Mucosa of descending colon (tissue), 3 donors: ENCODE data around the gene SLC16A3. TPM values are rescaled to one million over a fixed set of nuclear protein-coding genes. Genes with fewer than 3 reads are reported as not detected.

ENCODE experiments used
- ATAC-seq: fragments of 200-7000 bp; cut with Tn5 transposase; one replicate; pipeline ENCODE4 v1.9.1; 2020; ENCODE audit warnings: mild to moderate bottlenecking, moderate library complexity
- DNase-seq, 3 donors: peaks; one replicate each; pipeline ENCODE4 v3.0.0-alpha.2; 2020
- H3K36me3 ChIP-seq: fragments of 200-600 bp; one replicate; pipeline ENCODE4 v1.8.0; 2021; ENCODE audit warnings: low read depth, mild to moderate bottlenecking
- H3K4me1 ChIP-seq: fragments of 200-600 bp; one replicate; pipeline ENCODE4 v1.8.0; 2021; ENCODE audit warnings: low read depth, mild to moderate bottlenecking
- H3K4me3 ChIP-seq: fragments of 200-600 bp; one replicate; pipeline ENCODE4 v1.8.0; 2021; ENCODE audit warnings: mild to moderate bottlenecking
- H3K9me3 ChIP-seq: fragments of 200-600 bp; one replicate; pipeline ENCODE4 v1.8.0; 2021; ENCODE audit warnings: mild to moderate bottlenecking
- CTCF ChIP-seq: fragments of 200-600 bp; IDR thresholded peaks from one replicate; pipeline ENCODE4 v1.8.0; 2022; ENCODE audit warnings: antibody characterized with exemption, mild to moderate bottlenecking
- intact Hi-C, 2 donors: fragments of 100-400 bp; cut with DNase I in 1 of 2; cut with micrococcal nuclease in 1 of 2; formaldehyde crosslinking; loops; one replicate each; pipeline versions ENCODE4 v1.11.0 to v1.11.1; 2022; cut with DNase I, micrococcal nuclease
- total RNA-seq, 3 donors: library from RNA; stranded (reverse); fragmentation: NEBNext Ultra II Directional in 2 of 3; extraction: Animal tissue kit (Norgen Biotek cat#: 25700) in 2 of 3; gene quantifications; one replicate each; pipeline versions ENCODE4 v1.2.1 to v1.2.4, GENCODE V29; 2021 to 2023
- donor health status: DM: no; HTN: no; CAD: no; lungs with moderate emphysema.
- donor health status: DM: no; HTN: no; CAD: no.
- donor health status: DM: no; HTN: yes; CAD: no.

Gene SLC16A3
- total RNA-seq, 3 donors from 2014 or later = 41.0 to 150 (median 104) TPM

- ATAC-seq = no peak
- intact Hi-C loops = no loop called here
- H3K9me3 ChIP-seq = no peaks in the 10 kb centered on the region
Measured at GRCh38 chr17:82219753-82220709, 8.8 kb upstream of the SLC16A3 start.

GRCh38 chr17:82221341-82221902 lies 7.4 kb upstream of the SLC16A3 start:
- intact Hi-C loops = no loop called here
- H3K4me3 ChIP-seq = no peak overlapping the region
- H3K4me1 ChIP-seq = peaks cover 14% of the 10 kb centered on the region
- H3K36me3 ChIP-seq = no peaks in the 10 kb centered on the region
- no peak for TF ChIP-seq CTCF
- no peak for ATAC-seq
- no peak for DNase-seq
- no peaks in the 10 kb centered on the region for H3K9me3 ChIP-seq

More at GRCh38 chr17:82219753-82220709, 8.8 kb upstream of the SLC16A3 start:
- no peak for TF ChIP-seq CTCF
- DNase-seq = no peak
- Histone ChIP-seq H3K4me1 (peaks cover 23% of the 10 kb centered on the region), H3K36me3 (no peaks in the 10 kb centered on the region), H3K4me3 (no peak overlapping the region)

GRCh38 chr17:82222816-82223215 lies 6.0 kb upstream of the SLC16A3 start:
- Histone ChIP-seq H3K36me3 (no peaks in the 10 kb centered on the region), H3K9me3 (no peaks in the 10 kb centered on the region), H3K4me3 (no peak overlapping the region), H3K4me1 (peaks cover 3% of the 10 kb centered on the region)
- TF ChIP-seq CTCF = no peak
- intact Hi-C loops = no loop called here
- DNase-seq (no peak), ATAC-seq (no peak)

GRCh38 chr17:82223517-82223916 lies 5.3 kb upstream of the SLC16A3 start:
- TF ChIP-seq CTCF = no peak
- no peaks in the 10 kb centered on the region for H3K36me3 ChIP-seq
- intact Hi-C loops = no loop called here
- H3K4me1 ChIP-seq = peaks cover 9% of the 10 kb centered on the region
- ATAC-seq = no peak
- no peaks in the 10 kb centered on the region for H3K9me3 ChIP-seq
- no peak for DNase-seq
- H3K4me3 ChIP-seq = no peak overlapping the region

- intact Hi-C loops = no loop called here
- Histone ChIP-seq H3K36me3 (no peaks in the 10 kb centered on the region), H3K4me1 (peaks cover 16% of the 10 kb centered on the region), H3K4me3 (no peak overlapping the region), H3K9me3 (no peaks in the 10 kb centered on the region)
- no peak for DNase-seq
- no peak for TF ChIP-seq CTCF
- no peak for ATAC-seq
Measured at GRCh38 chr17:82224666-82225065, 4.2 kb upstream of the SLC16A3 start.
